ENCODE data around the gene KRT17.
A peak's percentile ranks its signal among the peaks of the same experiment; 100 is the strongest.
"Not testable (repeated sequence)": the region's sequence is repeated elsewhere in the genome, so short reads cannot be mapped to it uniquely, and the experiment has no call there.

Gene KRT17

GRCh38 chr17:41579484-41580243, 44.7 kb downstream of the KRT17 start:
- DNase-seq (ENCODE audit: insufficient read length, low spot score) (peak; percentile 87), FAIRE-seq (no peak)

GRCh38 chr17:41578971-41579370, 45.4 kb downstream of the KRT17 start:
- DNase-seq (ENCODE audit: insufficient read length, low spot score) = no peak
- no peak for FAIRE-seq

- DNase-seq (ENCODE audit: insufficient read length, low spot score) (no peak), FAIRE-seq (no peak)
These were observed 45.8 kb downstream of the KRT17 start for GRCh38 chr17:41578538-41578937.

GRCh38 chr17:41576740-41577139, 47.6 kb downstream of the KRT17 start:
- not testable (repeated sequence) for DNase-seq (ENCODE audit: insufficient read length, low spot score); FAIRE-seq

GRCh38 chr17:41575336-41575735, 49.0 kb downstream of the KRT17 start:
- no peak for FAIRE-seq
- no peak for DNase-seq (ENCODE audit: insufficient read length, low spot score)

GRCh38 chr17:41571561-41572434, 52.6 kb downstream of the KRT17 start, which contains the start of gene KRT9:
KRT9 (minus strand) TSS chr17:41572059; CDS start chr17:41571992, 67 bp downstream.
- FAIRE-seq = no peak

More at GRCh38 chr17:41571561-41572434, 52.6 kb downstream of the KRT17 start, which contains the start of gene KRT9:
- DNase-seq (ENCODE audit: insufficient read length, low spot score) = no peak
